ENCODE results near the gene NR4A3.
"Not testable (repeated sequence)": the region's sequence is repeated elsewhere in the genome, so short reads cannot be mapped to it uniquely, and the experiment has no call there.

NR4A3 gene

DNA sequence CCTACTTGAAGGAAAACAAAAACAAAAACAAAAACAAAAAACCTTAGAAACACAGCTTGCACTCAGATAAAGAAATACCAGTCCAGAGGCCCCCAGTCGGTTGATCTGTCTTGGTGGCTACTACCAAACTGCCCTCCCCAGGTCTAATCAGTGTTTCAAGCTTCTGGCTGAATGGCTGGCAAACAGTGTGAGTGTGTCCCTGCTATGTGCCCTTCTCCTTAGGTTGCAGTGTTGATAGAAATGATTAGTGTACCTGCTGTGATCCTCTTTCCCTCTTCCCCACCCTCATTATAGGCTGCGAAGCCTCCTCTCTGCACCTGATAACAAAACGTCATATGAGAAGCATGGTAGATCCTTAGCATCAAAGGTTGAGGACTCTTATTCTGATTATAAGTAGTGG is 12.8 kb downstream of the NR4A3 start:
- no peak for DNase-seq (ENCODE audit: low spot score)

DNA sequence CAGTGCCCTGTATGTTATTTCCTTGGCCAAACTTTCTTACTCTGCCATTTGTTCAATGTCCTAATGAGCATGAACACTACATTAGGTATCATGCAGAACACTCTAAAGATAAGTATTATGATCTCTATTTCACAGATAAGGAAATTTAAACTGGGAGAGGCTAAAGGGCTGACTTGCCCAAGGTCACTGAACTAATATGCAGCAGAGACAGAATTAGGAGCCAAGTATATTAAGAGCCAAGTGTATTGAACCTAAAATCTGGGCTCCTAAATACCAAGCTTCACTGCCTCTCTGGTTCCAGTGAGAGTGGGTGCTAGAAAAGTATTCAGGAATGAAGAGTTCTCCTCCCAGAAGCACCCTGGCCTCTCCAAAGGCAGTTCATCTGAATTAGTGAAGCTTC is 13.5 kb downstream of the NR4A3 start:
- DNase-seq (ENCODE audit: low spot score) = no peak

DNA sequence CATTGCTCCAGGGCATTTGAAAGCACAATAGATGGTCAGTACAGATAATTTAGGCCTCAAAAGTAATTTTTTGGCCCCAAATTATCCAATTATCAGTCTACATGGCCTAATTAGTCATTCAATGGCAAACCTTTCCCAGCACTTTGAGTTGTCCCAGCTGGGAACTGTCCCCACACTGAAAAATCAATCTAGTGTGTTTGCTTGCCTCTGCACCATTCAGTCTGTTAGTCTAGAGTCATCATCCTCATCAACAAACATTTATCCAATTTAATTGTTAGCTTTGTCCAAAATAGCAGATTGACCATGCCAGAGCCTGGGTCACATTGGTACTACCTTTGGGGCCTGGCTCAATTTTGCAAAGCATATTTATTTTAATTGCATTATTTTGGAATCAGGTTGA is 13.9 kb downstream of the NR4A3 start:
- DNase-seq (ENCODE audit: low spot score) = no peak

DNA sequence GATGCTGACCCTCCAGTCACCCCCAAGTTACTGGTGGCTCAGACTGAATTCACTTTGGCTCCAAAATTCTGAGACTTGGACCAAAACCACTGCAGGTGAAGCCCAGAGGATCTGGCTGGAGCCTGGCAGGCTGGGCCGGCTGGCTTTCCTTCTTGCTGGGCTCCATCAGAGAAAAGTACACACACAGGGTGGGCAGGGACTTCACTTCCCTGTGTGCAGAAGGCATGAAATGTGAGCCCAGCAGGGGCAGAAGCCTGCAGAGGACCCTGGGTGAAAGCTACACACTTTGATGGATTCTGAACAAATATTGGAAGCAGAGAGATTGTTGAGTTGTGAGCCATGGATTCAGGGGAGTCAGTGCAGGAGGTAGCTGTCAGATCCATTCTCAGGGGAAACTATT is 18.4 kb downstream of the NR4A3 start:
- DNase-seq (ENCODE audit: low spot score) = no peak

DNA sequence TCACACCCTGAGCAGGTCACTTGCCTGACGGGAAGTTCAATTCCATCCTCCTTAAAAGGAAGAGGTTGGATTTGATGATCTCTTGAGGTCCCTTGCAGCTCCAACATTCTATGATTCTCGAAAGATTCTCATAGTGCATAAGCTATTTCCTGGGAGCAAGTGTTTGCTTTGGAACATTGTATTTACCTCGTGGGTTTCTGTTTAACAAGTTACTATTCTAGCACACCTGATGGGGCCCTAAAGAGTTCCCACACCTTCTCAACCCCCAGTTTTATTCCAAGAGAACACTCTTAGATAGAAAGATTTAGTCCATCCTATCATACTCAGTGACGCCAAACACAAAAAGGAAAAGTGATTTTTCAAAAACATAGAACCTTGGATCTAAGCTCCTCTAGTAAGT is 23.4 kb downstream of the NR4A3 start:
- DNase-seq (ENCODE audit: low spot score) = no peak

DNA sequence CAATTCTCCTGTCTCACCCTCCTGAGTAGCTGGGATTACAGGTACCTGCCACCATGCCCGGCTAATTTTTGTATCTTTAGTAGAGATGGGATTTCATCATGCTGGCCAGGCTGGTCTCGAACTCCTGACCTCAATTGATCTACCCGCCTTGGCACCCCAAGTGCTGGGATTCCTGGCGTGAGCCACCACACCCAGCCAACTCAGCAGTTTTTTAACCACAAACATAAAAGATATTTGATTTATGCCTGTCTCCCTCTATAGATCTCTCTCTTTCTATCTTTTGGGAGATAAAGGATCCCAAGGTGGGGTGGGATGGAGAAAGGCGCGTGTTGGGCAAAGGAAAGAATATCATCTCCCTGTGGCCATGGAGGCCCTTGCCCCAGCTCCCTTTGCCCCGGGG is 26.8 kb downstream of the NR4A3 start:
- no peak for DNase-seq (ENCODE audit: low spot score)

DNA sequence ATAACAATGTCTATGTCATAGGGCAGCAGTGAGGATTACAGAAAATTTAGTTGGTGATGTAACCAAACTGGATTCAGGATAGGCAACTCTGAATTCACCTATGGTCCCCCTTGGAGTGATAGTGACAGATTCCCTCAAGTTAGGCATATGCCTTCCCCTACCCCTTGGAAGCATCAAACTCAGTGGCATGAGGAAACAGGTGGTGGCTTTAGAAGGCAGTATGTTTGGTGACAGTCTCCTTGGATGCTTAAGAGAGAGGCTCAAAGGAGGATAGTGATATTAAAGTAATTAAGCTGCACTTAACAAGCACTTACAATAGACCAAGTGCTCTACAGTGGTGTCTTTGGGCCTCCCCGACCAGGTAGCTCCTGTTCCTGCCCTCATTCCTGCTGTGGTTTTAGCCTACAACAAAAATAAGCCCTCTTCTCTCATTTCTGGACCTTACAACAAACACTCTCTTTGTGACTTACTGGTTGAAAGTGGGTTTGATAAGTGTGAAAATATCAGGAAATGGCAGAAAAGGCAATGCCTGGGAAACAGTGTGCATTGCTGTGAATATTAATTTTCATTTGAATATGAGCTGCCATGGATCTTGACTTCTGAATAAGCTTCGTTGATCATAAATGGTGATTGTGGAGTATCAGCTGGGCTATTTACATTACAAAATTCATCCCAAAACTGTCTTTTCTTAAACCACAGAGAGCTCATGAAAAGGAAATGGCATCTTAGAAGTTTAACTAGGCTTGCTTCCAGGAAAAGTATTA is 29.2 kb downstream of the NR4A3 start:
- DNase-seq (ENCODE audit: low spot score) = no peak

DNA sequence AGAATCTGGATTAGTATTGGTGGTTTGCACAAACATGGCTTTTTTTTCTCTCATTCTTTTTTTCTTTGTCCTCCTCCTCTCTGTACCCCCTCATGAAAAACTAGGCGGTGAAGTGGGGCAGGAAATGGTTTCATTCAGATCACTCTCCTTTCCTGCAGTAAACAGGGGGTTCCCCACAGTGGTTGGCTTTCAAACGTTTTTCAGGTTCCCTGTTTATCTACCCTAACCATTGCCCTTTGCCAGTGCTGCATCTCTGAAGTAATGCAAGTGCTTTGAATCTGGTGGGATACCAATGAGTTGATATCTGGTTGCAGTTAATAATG is 29.8 kb downstream of the NR4A3 start:
- DNase-seq (ENCODE audit: low spot score) = no peak

DNA sequence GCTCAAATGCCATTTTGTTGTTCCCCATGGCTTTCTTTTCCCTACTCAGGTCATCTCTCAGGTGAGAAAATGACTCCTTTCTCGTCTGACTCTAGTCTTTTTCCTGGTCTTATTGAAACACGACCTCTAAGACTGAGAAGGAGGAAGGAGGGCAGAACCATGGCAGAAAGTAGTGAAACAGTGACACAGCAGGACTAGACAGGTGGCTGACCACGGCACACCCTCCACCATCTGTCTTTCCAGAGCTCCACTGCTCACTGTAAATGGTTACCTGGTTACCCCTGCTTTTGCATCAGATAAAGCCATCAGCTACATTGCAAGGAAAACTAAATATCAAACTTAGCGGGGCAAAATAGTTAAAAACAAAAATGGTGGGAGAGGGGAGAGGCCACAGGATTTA is 30.9 kb downstream of the NR4A3 start:
- no peak for DNase-seq (ENCODE audit: low spot score)

DNA sequence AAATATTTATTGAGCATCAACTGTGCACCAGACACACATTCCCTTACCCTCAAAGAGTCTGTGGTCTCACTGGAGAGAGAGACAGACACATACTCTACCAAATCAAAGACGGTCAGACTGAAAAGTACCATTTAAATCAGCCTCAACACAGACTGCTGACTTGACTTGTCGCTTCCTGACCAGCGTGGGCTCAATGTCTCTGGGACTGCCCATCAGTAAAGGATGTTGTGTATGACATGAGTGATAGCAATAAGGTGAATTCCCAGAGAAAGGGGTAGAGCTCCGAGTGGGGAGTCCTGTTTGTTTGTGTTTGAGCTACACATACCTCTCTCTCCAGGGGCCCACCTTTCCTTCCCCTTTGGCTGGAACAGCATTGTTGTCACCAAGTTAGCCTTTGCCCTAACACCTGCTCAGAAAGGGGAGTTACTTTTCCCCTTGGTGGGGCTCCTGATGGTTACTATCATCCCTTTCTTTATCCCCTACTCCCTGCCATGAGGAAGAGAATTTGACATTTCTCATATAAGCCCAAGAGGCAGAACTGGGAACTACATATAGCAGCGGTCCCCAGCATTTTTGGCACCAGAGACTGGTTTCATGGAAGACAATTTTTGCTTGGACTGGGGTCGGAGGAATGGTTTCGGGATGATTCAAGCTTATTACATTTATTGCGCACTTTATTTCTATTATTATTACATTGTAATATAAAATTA is 33.9 kb downstream of the NR4A3 start:
- no peak for DNase-seq (ENCODE audit: low spot score)

DNA sequence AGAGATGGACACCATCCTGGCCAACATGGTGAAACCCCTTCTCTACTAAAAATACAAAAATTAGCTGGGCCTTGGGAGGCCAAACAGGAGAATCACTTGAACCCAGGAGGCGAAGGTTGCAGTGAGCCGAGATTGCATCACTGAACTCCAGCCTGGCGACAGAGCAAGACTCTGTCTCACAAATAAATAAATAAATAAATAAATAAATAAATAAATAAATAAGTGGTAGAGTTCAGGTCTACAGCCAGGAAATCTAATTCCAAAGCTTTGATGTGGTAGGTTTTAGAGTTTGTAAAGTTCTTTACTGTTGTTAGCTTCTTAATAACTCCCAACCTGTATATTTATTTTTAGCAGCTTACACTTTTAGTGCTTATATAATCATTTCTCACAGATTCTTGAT is 35.9 kb downstream of the NR4A3 start:
- DNase-seq (ENCODE audit: low spot score) = not testable (repeated sequence)

DNA sequence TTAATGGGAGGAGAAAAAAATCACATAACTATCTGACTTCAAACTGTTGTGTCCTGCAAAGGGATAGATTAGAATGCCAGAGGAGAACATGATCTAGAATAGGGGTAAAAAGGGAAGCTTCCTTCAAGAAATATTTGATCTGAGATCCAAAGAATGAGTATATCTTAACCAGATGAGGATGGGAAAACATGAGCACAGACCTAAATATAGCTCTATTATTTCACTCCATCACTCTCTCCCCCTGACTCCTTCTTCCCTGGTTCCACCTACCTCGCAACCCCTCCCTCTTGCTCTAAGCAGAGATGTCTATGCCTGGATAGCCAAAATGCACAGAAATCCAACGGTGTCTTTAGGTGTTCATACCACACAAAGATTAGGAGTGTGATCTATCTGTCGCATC is 36.4 kb downstream of the NR4A3 start:
- no peak for DNase-seq (ENCODE audit: low spot score)

DNA sequence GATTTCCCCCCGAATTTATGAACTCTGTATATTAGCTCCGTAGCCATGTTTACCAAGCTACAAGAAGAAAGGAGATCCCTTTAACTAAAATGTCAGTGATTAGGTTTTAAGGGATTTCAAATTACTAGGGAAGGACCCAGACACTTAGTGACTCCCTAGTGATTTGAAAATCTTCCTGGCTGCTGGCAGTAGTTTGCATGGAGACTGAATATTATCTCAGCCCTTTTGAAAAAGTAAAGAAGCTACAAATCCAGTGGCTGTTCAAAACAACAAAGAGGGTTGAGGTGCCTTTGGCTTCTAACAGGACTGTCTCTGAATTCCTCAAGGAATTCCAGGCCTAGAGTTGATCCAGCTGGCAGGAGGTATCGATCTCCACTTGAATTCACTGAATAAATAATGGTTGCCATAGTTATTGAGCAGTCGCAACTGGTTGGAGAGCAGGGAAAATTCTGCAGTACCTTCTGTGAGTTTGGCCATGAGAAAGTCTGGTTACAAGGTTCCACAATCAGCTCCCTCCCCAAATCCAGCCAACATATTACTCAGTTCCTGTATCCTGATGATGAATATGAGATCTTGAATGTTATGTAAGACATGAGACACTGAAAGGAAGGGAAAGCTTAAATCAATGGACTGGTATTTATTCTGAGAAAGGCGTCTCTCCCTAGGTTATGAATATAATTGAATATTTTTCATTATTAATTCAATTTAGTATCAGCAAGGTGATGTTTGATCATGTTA is 37.7 kb downstream of the NR4A3 start:
- peak; percentile 47 for DNase-seq (ENCODE audit: low spot score)

DNA sequence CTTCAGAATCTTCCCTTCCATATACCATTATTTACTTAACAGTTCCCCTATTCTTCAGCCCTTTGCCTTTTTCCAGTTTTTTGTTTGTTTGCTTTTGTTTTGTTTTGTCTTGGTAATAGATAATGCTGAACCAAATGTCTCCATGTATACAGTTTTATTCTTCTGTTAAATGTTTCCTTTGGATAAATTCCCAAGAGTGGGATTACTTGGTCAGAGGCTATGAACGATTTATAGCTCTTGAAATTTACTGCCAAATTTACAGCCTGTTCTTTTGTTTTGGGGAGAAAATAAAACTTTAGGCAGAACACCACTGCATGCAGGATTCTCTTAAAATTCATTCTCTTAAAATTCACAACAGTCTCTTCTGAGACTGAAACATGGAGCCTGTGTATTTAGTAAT is 38.6 kb downstream of the NR4A3 start:
- DNase-seq (ENCODE audit: low spot score) = no peak

DNA sequence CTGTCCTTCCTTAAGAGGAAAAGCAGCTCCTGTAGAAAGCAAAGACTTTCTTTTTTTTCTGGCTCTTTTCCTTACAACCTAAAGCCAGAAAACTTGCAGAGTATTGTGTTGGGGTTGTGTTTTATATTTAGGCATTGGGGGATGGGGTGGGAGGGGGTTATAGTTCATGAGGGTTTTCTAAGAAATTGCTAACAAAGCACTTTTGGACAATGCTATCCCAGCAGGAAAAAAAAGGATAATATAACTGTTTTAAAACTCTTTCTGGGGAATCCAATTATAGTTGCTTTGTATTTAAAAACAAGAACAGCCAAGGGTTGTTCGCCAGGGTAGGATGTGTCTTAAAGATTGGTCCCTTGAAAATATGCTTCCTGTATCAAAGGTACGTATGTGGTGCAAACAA is 42.3 kb downstream of the NR4A3 start:
- no peak for DNase-seq (ENCODE audit: low spot score)

DNA sequence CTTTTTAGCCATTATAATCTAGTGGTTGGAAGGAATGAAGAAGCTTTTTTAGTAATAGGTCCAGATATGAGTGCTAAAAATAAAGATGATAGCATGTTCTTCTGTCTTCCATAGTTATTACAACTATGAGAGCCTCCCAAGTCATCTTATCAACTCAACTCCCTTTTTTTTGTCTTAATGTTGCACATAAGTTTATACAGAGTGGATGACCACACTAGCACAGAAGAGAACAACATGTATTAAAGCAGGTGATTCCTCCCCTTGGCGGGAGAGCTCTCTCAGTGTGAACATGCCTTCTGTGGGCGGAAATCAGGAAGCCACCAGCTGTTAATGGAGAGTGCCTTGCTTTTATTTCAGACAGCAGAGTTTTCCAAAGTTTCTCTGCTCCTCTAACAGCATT is 44.7 kb downstream of the NR4A3 start:
- no peak for DNase-seq (ENCODE audit: low spot score)

DNA sequence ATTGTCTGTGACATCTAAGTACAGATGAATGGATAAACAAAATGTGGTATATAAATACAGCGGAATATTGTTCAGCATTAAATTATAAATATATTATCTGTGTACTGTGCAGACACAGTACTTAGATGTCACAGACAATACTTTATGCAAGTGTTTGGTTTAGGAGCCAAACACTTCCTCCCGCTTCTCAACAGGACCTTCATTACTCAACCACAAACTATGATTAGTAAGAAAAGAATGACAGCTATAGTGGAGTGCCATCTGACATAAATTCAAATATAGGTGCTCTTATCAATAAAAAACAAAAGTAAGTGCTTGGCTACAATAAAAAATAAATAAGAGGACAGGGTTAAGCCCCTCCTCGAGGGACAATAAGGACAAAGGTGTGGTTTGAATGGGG is 45.9 kb downstream of the NR4A3 start:
- DNase-seq (ENCODE audit: low spot score) = no peak

DNA sequence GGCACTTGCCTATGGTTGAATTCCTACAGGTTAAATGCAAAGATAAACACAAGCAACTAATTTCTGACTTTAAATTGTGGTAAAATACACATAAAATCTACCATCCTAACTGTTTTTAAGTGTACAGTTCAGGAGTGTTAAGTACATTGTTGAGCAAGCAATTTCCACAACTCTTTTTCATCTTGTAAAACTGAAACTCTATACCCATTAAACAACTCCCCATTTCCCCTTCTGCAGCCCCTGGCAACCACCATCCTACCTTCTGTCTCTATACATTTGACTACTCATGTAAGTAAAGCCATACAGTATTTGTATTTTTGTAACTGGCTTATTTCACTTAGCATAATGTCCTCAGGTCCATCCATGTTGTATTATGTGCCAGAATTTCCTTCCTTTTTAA is 46.3 kb downstream of the NR4A3 start:
- no peak for DNase-seq (ENCODE audit: low spot score)

DNA sequence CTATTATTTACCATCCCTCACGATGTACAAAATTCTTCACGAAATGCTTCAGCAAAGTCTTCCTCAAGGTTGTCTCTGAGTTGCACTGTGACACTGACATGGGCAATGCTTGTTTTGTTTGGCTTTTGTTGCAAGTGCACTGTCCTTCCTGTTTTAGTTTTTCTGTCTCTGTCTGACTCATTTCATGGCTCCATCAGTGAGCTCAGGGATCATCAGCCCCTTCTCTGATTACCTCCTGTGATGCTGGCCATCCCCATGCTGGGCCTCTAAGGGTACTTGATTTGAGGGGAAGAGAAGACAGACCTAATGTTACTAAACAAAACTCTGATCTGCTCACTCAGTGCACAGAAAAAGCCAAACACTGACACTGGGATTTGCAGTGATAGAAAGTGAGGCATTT is 47.2 kb downstream of the NR4A3 start:
- DNase-seq (ENCODE audit: low spot score) = no peak

DNA sequence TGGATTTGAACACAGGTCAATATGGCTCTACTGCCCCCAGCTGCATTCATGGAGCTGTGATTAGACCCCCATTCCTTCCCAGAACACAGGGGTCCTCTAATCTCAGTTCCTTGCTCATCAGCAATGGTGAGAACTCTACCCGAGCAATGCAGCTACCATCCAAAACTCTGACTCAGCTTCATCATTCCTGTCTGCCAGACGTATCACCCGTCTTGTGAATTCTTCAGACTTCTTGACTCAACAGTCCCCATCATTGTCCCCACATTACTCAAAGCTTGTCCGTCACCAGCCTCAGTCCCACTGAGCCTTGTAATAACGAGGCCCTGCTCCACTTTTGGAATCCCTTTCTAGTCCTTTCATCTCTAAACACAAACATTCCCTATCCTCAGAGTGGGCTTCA is 48.4 kb downstream of the NR4A3 start:
- peak; percentile 19 for DNase-seq (ENCODE audit: low spot score)

DNA sequence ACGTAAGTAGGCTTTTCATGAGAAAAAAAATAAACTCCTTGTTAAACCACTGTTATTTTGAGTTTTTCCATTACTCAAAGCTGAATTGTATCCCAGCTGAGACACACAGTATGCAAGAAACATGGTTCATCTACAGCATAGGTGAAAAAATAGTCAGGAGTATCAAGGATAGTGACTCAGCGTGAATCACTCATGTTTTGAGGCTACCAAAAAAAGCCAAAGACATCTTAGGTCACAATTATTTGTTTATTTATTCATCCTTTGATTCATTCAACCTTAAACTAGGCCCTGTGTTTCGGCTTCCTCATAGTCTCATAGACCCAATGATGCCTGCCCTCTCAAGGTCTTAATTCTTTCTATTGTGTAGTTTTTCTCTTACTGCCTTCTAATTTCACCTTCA is 51.8 kb downstream of the NR4A3 start:
- DNase-seq (ENCODE audit: low spot score) = peak; percentile 33

DNA sequence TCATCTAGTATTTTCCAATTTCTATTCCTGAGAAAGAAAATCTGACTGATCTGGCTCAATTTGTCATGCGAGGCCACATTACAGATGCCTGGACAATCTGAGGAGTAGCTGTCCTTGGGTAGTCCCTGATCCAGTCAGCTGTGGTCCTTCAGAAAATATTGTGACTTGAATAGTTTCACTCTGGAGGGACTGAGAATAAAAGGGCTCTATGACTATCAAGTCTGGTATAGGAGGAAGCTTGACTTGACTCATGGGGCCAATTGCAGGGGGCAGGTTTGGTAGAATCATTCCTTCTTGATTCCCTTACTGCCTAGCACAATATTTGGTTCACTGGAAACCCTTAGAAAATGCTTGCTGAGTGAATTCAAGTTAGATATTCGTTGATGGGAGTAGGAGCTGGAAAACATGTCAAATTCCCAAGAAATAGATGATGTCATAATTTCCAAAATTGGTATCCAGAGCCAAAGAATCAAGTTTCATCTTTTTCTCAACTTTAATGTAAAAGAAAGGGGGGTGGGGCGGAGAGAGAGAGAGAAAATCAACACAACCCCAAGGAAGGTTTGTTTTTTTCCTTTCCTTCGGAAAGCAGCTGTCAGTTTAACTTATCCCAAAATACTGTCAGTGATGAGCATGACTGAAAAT is 52.4 kb downstream of the NR4A3 start:
- no peak for DNase-seq (ENCODE audit: low spot score)

DNA sequence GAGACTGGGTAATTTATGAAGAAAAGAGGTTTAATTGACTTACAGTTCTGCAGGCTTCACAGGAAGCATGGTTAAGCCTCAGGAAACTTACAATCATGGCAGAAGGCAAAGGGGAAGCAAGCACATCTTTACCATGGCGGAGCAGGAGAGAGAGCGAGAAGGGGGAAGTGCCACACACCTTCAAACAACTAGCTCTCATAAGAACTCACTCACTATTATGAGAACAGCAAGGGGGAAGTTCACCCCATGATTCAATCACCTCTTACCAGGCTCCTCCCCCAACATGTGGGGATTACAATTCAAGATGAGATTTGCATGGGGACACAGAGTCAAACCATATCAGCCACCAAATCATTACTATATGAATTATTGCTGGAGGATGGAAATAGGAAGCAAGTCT is 54.5 kb downstream of the NR4A3 start:
- no peak for DNase-seq (ENCODE audit: low spot score)

All from GM03348 (cell line).